GM12875 (cell line): ENCODE results near the gene TNS1.

Source experiments
- H3K4me3 ChIP-seq: one replicate; pipeline ENCODE4 v1.5.1; 2011; ENCODE audit warnings: low read depth, low read length, control low read depth
- CTCF ChIP-seq: IDR thresholded peaks from 2 replicates; pipeline ENCODE4 v1.5.1; 2011; ENCODE audit warnings: low read depth, mild to moderate bottlenecking, control low read depth, inconsistent platforms, low read length, moderate library complexity, borderline replicate concordance; ENCODE audit not compliant: insufficient read depth

The TNS1 gene

GRCh38 chr2:217983276-217984233 is 19.2 kb downstream of the TNS1 start:
- TF ChIP-seq CTCF = no peak
- no peak overlapping the region for H3K4me3 ChIP-seq

DNA sequence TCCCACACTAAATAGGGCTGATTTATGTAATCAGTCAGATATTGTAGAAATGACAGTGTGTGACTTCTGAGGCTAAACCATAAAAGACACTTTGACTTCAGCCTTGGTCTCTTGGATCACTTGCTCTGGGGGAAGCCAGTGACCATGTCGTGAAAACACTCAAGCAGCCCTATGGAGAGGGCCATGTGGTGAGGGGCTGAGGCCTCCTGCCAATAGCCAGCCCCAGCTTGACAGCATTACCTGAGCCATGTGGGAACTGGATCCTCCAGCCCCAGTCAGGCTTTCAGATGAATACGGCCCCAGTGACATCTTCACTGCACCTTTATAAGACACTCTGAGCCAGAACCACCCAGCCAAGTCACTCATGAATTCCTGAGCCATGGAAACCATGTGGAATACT is 20.8 kb downstream of the TNS1 start:
- no peak for TF ChIP-seq CTCF

DNA sequence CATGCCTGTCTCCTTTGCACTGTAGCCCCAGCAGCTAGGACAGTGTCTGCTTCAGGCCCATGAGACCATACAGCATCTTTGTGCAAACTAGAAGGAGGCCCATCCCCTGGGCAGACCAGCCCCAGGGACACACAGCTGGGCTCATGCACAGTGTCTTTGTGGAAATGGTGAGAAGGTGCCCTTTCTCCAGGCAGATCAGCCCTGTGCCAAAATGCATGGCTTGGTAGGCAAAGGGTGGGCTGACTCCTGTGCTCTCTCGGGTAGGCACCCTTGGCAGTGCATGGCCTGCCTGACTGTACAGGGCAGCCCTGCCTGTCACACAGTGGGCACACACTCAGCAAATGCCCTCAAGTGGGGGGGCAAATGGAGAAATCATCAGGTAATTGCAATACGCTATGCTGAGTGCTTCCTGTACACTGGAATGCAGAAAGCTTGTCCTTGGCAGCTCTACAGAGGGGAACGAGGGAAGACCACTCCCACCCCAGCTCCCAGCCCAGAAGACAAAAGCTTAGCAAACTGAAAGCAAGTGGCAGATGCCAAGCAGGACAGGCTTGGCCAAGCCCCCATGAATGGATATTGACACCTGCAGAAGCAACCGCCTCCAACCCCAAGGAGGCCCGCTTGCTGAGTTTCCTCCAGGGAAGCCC is 21.6 kb downstream of the TNS1 start:
- H3K4me3 ChIP-seq = no peak overlapping the region
- no peak for TF ChIP-seq CTCF

More for the DNA sequence above, 20.8 kb downstream of the TNS1 start:
- no peak overlapping the region for H3K4me3 ChIP-seq

DNA sequence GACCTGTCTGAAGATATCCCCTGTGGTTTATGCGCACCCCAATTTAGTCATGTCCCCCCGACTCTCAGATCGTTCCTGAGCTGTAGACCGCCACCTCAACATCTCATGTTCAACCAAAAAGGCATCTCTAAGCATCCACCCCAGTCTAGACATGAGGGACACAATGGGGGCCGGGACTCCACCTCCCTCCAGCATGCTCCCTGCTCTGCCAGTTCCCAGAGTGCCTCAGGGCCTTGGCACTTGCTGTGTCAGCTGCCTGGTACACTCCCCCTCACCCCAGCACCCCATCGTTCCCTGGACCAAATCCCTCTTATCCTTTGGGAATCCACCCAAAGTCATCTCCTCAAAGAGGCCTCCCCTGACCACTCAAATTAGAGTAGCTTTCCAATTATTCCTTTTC is 22.2 kb downstream of the TNS1 start:
- no peak for TF ChIP-seq CTCF
- no peak overlapping the region for H3K4me3 ChIP-seq

DNA sequence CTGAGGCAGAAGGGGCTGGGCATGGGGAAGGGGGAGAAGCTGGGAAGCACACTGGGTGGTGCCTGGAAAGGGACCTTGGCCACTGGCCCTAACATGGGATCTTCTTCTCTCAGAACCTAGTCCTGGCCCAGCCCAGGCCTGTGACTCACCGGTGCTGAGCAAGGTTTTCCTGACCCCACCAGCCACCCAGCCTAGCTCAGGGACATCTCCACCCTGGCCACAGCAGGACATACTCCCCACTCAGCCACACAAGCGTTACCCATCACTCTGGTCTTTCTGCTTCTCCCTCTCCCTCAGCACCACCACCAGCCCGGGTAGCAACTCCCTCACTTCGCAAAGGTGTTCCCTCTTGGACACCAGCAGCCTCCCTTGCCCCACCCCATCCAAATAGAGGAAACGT is 22.8 kb downstream of the TNS1 start:
- no peak overlapping the region for H3K4me3 ChIP-seq
- TF ChIP-seq CTCF = no peak

- H3K4me3 ChIP-seq = no peak overlapping the region
- no peak for TF ChIP-seq CTCF
These were observed 23.5 kb downstream of the TNS1 start for GRCh38 chr2:217979151-217979811.
